Body of pancreas (tissue), 4 donors: ENCODE measurements around the gene FMNL2. TPM values are rescaled to one million over a fixed set of nuclear protein-coding genes. Genes with fewer than 3 reads are reported as not detected.

Experiments used
- ATAC-seq: fragments of 150-250 bp; one replicate; pipeline ENCODE4 v1.9.1; 2016
- DNase-seq, 4 donors: peaks; one replicate each; pipeline ENCODE4 v3.0.0-alpha.2; 2019
- H3K27ac ChIP-seq, 4 donors: fragments of 200-600 bp; sonication (generic); 1 replicate in 3 of 4; 2 replicates in 1 of 4; pipeline versions ENCODE4 v1.5.1 to v1.6.1; 2016 to 2019; ENCODE audit warnings: mild to moderate bottlenecking in 1 of 4, mixed read lengths in 1 of 4, moderate library complexity in 1 of 4
- H3K27me3 ChIP-seq, 2 donors: fragments of 200-600 bp; sonication (generic); one replicate each; pipeline ENCODE4 v1.6.0; 2016; ENCODE audit warnings: mild to moderate bottlenecking in 1 of 2
- H3K36me3 ChIP-seq, 2 donors: fragments of 200-600 bp; sonication (generic); replicated peaks in 1 of 2; 2 replicates each; pipeline ENCODE4 v1.5.1; 2016; ENCODE audit warnings: low read depth in 2 of 2; ENCODE audit not compliant: insufficient read depth in 1 of 2
- H3K4me1 ChIP-seq: fragments of 200-600 bp; sonication (generic); one replicate; pipeline ENCODE4 v1.6.0; 2016
- H3K4me3 ChIP-seq, 2 donors: fragments of 200-600 bp; sonication (generic); 1 replicate in 1 of 2; 2 replicates in 1 of 2; pipeline ENCODE4 v1.5.1; 2016 to 2019
- H3K9me3 ChIP-seq, 3 donors: fragments of 200-600 bp; sonication (generic); 1 replicate in 2 of 3; 2 replicates in 1 of 3; pipeline ENCODE4 v1.5.1; 2016
- CTCF ChIP-seq, 7 experiments: fragments of 450-650 bp in 4 of 7; fragments of 200-600 bp in 3 of 7; sonication (generic) in 3 of 7; IDR thresholded peaks; one replicate each; pipeline ENCODE4 v1.5.1; 2016 to 2019; ENCODE audit warnings: antibody characterized with exemption in 7 of 7
- POLR2A ChIP-seq, 3 donors: fragments of 450-650 bp; IDR thresholded peaks; one replicate each; pipeline ENCODE4 v1.6.1; 2016; ENCODE audit warnings: antibody characterized with exemption in 3 of 3, mild to moderate bottlenecking in 2 of 3
- WGBS, 2 donors: methylation state at CpG; one replicate each; pipeline ENCODE4 v1.1.5; 2017; 5-methylcytosine and 5-hydroxymethylcytosine counted together
- intact Hi-C: fragments of 100-400 bp; cut with DNase I; formaldehyde crosslinking; loops from one replicate; pipeline ENCODE4 v1.15.1; 2023
- total RNA-seq, 2 donors: library from RNA; depleted of rRNA; stranded (reverse); fragments of >200 nt; gene quantifications; one replicate each; pipeline ENCODE4 v1.1.0, GENCODE V29; 2016

Gene FMNL2
- total RNA-seq, 2 donors from 2014 or later: 13.5 to 44.4 TPM

DNA sequence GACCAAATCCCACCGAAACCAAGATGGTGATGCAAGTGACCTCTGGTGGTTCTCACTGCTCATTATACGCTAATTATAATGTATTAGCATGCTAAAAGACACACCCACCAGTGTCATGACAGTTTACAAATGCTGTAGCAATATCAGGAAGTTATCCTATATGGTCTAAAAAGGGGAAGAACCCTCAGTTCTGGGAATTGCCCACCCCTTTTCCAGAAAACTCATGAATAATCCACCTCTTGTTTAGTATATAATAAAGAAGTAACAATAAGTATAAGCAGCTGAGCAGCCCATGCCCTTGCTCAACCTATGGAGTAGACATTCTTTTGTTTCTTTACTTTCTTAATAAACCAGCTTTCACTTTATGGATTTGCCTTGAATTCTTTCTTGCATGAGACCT lies 31.0 kb upstream of the FMNL2 start:
- Histone ChIP-seq H3K36me3 (no peaks in the 10 kb centered on the region), H3K27me3 (no peaks in the 10 kb centered on the region), H3K4me1 (no peaks in the 10 kb centered on the region), H3K9me3 (no peaks in the 10 kb centered on the region), H3K27ac (no peak overlapping the region), H3K4me3 (no peak overlapping the region)
- intact Hi-C loops: no loop called here
- 73 to 80% methylated on average over 2 of the region's 2 CpGs for WGBS, 2 donors
- no peak for TF ChIP-seq POLR2A (IDR thresholded peaks at IDR 0.05)
- no peak for TF ChIP-seq CTCF (IDR thresholded peaks at IDR 0.05)
- DNase-seq (no peak), ATAC-seq (no peak)

- intact Hi-C loops: no loop called here
Measured at GRCh38 chr2:152304836-152305235, 30.1 kb upstream of the FMNL2 start.

DNA sequence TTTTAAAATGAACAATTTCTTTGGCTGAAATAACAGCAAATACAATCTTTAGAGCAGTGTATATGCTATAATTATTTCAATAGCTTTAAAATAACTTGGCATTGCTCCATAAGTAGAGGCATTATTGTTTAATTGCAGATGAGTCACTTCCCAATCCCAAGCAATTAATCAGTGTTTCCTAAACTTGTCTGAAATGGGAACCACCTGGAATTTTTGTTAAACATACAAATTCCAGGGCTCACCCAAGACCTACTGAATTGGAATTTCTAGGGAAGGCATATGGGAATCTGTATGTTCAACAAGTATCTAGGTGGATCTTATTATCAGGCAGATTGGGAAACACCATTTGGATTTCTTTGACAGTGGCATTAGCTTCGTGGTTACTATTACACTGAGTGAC lies 27.1 kb upstream of the FMNL2 start:
- ATAC-seq (no peak), DNase-seq (no peak)
- H3K36me3 ChIP-seq: no peaks in the 10 kb centered on the region
- TF ChIP-seq POLR2A (IDR thresholded peaks at IDR 0.05) (no peak), CTCF (IDR thresholded peaks at IDR 0.05) (no peak)
- no peaks in the 10 kb centered on the region for H3K9me3 ChIP-seq
- H3K4me1 ChIP-seq: no peaks in the 10 kb centered on the region
- no peaks in the 10 kb centered on the region for H3K27me3 ChIP-seq
- H3K27ac ChIP-seq: no peak overlapping the region
- no peak overlapping the region for H3K4me3 ChIP-seq
- 89 to 95% methylated on average over 1 of the region's 1 CpG for WGBS, 2 donors
- intact Hi-C loops: no loop called here

More at GRCh38 chr2:152304836-152305235, 30.1 kb upstream of the FMNL2 start:
- no peaks in the 10 kb centered on the region for H3K9me3 ChIP-seq
- H3K27me3 ChIP-seq: no peaks in the 10 kb centered on the region
- no peaks in the 10 kb centered on the region for H3K4me1 ChIP-seq
- H3K4me3 ChIP-seq: no peak overlapping the region
- ATAC-seq (no peak), DNase-seq (no peak)
- no peak overlapping the region for H3K27ac ChIP-seq
- WGBS, 2 donors: 80 to 93% methylated on average over 1 of the region's 1 CpG
- H3K36me3 ChIP-seq: no peaks in the 10 kb centered on the region
- TF ChIP-seq POLR2A (IDR thresholded peaks at IDR 0.05) (no peak), CTCF (IDR thresholded peaks at IDR 0.05) (no peak)

DNA sequence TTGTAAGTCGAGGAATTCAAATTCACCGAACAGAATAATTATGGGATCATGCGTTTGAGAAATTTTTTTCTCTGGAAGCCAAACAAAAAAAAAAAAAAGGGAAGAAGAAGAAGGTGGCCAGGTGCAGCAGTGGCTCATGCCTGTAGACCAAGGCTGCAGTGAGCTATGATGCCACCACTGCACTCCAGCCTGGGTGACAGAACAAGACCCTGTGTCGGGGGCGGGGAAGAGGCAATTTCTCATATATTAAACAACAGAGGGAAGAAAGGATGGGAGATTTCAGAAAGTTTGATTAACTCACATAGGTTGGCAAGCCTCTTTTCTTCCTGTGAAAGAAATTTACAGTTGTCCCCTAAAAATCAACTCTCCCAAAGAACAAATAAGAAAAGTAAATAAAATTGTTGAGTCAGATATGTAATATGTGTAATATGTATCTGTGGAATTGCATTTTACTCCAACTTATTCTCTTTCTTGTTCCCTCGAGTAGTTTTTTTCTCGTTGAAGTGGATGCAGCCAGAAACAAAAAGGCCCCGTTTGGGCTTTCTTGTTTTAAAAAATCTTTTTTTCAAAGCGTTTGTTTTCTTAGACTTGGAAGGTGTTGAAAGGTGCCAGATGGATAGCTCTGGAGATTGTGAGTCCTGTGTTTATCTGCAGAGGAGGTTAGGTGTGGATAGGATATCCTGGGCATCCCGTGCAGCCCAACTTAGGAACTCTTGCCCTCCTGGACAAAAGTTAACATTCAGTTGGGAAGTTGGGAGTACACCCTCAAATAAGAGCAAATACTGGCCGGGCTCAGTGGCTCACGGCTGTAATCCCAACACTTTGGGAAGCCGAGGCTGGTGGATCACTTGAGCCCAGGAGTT lies 25.4 kb upstream of the FMNL2 start:
- no peak for ATAC-seq
- no peaks in the 10 kb centered on the region for H3K27me3 ChIP-seq
- no peak for TF ChIP-seq CTCF (IDR thresholded peaks at IDR 0.05)
- no peak for TF ChIP-seq POLR2A (IDR thresholded peaks at IDR 0.05)
- no peak for DNase-seq
- H3K27ac ChIP-seq: no peak overlapping the region
- H3K4me3 ChIP-seq: no peak overlapping the region
- WGBS, 2 donors: 56 to 62% methylated on average over 13 of the region's 13 CpGs
- no peaks in the 10 kb centered on the region for H3K9me3 ChIP-seq
- H3K4me1 ChIP-seq: no peaks in the 10 kb centered on the region
- H3K36me3 ChIP-seq: no peaks in the 10 kb centered on the region
- intact Hi-C loops: no loop called here
